ENCODE results near the gene RYR1.

GRCh38 chr19:38473201-38473600, 39.7 kb downstream of the RYR1 start:
- TF ChIP-seq, protein P1, sequence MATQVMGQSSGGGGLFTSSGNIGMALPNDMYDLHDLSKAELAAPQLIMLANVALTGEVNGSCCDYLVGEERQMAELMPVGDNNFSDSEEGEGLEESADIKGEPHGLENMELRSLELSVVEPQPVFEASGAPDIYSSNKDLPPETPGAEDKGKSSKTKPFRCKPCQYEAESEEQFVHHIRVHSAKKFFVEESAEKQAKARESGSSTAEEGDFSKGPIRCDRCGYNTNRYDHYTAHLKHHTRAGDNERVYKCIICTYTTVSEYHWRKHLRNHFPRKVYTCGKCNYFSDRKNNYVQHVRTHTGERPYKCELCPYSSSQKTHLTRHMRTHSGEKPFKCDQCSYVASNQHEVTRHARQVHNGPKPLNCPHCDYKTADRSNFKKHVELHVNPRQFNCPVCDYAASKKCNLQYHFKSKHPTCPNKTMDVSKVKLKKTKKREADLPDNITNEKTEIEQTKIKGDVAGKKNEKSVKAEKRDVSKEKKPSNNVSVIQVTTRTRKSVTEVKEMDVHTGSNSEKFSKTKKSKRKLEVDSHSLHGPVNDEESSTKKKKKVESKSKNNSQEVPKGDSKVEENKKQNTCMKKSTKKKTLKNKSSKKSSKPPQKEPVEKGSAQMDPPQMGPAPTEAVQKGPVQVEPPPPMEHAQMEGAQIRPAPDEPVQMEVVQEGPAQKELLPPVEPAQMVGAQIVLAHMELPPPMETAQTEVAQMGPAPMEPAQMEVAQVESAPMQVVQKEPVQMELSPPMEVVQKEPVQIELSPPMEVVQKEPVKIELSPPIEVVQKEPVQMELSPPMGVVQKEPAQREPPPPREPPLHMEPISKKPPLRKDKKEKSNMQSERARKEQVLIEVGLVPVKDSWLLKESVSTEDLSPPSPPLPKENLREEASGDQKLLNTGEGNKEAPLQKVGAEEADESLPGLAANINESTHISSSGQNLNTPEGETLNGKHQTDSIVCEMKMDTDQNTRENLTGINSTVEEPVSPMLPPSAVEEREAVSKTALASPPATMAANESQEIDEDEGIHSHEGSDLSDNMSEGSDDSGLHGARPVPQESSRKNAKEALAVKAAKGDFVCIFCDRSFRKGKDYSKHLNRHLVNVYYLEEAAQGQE (IDR thresholded peaks at IDR 0.05; ENCODE audit: insufficient replicate concordance, low read depth), result no peak
- TF ChIP-seq CTCF (IDR thresholded peaks at IDR 0.05; ENCODE audit: insufficient read depth, low read length), result no peak
- no peak for TF ChIP-seq GABPA (IDR thresholded peaks at IDR 0.05; ENCODE audit: low read depth)
- no peak for TF ChIP-seq POLR2AphosphoS5 (IDR thresholded peaks at IDR 0.05; ENCODE audit: low read depth)
- TF ChIP-seq SPI1 (IDR thresholded peaks at IDR 0.05; ENCODE audit: borderline replicate concordance, low read depth), result no peak

Measured in HL-60 (cell line).